ENCODE results near the gene TCEA3.

TCEA3 gene

DNA sequence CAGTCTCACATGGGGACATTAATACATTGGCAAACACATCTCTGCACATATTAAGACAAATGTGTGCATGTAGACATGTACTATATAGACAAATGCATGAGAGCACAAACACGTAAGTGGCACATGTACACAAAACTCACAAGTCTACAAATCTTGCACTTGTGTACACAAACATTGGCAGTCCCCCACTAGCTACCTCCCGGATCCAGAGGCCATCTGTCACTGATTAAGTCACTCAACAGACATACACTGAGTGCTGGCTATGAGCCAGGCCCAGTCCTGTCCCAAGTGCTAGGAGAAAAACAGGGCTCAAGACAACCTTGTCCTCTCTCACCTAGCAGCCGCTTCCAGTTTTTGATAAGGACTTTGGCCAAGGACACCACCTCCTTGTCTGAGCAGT lies 7.0 kb downstream of the TCEA3 start:
- peak; percentile 64 for DNase-seq

DNA sequence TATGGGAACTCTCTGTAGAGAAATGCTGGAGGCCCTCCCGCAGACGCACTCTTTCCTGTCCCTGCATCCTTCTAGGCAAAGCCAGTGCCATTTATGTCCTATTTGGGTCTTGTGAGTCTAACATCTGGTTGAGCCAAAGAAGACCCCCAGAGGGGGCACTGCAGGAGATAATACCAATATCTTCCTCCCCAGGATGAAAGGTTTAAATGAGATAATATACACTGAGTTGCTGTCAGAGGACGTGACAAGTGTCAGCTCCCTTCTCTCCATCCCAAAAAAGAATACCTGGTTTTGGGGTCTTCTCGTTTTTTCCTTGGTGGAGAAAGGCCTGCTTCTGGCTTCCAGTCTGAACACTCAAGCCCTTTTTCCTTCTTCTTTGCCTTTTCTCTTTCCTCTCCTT lies 7.6 kb downstream of the TCEA3 start:
- DNase-seq, result no peak

DNA sequence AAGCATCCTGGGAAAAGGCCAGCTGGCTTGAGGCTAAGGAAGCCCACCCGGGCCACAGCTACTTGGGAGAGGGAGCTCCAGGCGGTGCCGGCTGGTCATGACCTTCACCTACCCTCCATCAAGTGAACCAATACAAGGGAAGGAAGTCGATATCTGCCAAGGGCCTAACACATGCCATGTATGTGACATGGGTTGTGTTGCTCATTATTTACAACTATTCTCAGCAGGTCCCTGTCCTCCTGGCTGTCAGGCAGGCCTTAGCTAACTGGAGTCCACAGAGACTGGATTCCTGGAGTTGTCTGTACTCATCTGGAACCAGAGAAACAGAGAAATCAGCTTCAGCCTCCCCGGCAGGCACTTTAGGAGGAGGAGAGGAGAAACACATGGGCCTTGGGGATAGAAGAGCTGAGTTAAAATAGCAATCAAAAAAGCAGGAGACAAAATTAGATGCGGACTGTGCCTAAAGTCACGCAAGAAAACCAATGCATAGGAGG lies 15.7 kb downstream of the TCEA3 start:
- DNase-seq, result no peak

- DNase-seq, result no peak
Observed at GRCh38 chr1:23407016-23407630, 17.4 kb downstream of the TCEA3 start.

DNA sequence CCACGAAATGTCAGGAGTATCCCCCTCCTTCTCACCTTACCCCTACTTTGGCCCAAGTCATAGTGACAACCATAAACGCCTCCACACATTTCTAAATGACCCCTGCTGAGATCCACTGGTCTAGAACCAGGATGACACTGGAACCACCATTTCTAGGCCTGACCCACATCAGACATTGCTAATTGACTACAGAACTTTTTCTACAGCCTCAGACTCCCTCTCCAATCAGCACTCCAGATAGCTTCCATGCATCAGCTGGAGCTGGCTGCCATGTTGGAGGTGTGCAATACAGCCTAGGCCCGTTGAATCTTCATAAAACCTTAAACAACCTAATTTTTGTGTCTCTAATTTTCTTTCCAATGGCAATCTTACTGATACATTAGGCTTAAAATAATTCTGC lies 18.6 kb downstream of the TCEA3 start:
- DNase-seq, result no peak

- DNase-seq, result peak; percentile 99
Observed at GRCh38 chr1:23403735-23404486, 20.6 kb downstream of the TCEA3 start.

DNA sequence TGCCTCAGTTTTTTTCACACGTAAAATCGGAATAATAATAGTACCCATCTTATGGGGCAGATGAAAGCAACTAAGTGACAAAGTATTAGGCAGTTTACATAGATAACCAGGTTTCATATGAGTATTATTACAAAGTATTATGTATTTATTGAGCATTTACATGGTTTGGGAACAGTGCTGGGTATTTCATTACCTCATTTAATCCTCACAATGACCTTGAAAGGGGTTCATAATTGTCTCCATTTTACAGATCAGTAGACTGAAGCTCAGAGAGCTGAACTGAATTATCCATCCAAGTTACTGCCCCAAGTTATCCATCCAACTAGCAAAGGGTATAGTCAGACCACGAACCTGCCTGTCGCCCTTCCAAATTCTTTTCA lies 21.2 kb downstream of the TCEA3 start:
- no peak for DNase-seq

GRCh38 chr1:23403038-23403336 lies 21.6 kb downstream of the TCEA3 start:
- DNase-seq, result no peak

DNA sequence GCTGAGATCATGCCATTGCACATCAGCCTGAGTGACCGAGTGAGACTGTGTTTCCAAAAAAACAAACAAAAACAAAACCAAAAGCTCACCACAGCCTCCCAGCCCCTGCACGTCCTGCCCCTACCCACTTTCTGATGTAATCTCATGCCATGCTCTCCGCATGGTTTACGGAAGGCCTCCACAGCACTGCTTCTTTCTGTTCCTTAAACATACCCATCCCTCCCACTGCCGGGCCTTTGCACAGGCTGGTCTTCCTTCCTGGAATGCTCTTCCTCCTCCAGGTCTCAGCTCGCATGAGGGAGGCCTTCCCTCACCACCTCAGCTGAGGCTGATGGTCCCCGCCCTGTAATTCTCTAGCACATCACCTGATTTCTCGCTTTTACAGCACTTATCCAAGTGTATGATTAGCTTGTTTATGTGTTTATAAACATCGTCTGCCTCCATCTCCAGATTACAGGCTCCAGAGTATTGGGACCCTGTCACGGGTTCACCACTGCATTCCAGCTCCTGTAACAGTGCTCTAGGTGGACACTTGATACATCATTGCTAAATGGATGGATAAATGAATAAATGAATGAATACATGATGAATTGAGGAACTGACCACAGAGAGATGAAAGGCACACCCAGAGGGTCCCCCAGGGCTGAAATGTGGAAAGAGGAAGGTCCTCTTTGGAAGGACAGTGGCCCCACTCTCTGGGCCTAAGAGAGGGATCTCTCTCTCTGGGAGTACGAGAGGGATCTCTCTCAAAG lies 22.1 kb downstream of the TCEA3 start:
- no peak for DNase-seq

- no peak for DNase-seq
Observed at GRCh38 chr1:23401313-23401712, 23.2 kb downstream of the TCEA3 start.

- DNase-seq, result no peak
Observed at GRCh38 chr1:23400324-23401114, 24.0 kb downstream of the TCEA3 start.

DNA sequence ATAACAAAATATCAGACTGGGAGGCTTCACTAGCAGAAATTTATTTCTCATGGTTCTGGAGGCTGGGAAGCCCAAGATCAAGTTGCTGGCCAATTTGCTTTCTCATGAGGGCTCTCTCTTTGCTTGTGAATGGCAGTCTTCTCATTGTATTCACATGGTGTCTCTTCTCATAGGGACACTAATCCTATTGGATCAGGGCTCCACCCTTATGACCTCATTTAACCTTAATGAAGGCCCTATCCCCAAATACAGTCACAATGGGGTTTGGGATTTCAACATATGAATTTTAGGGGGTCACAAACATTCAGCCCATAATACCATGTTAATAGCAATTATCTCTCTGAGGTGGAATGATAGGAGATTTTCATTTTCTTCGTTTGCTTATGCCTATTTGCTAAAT lies 25.3 kb downstream of the TCEA3 start:
- no peak for DNase-seq

DNA sequence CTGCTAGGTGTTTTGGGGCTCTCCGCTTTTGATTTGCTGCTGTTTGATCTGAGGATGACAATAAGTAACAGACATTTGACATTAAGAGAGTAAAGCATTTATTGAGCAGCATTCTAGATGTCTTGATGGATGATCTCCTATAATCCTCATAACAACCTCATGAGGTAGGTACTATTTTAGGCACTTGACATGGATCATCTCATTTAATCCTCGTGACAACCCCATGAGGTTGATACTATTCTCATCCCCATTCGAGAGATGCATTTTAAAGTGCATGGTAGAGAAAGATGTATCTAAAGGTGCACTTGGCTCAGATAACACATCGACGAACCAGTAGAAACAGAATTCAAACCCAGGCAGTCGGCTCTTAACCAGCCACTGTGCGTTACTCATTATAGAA lies 26.6 kb downstream of the TCEA3 start:
- DNase-seq, result no peak

- no peak for DNase-seq
Observed at GRCh38 chr1:23396380-23396779, 28.2 kb downstream of the TCEA3 start.

DNA sequence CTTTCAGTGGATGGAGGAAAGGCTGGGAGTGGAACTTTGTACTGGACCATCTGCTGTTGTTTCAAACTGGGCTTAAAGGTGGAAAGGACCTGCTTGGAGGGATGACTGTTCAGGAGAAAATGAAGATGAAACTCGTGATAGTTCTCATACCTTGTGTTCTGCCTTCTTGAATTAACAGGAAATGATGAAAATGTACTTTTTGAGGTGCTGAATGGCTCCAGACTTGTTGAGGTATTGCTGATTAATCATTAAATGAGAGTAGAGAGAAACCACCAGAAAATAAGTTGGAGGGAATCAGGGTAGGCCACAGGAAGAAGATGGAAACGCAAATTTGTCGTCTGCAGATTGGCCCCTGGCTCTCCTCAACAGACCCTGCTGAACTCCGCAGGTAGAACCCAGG lies 28.7 kb downstream of the TCEA3 start:
- DNase-seq, result no peak

GRCh38 chr1:23395154-23395724 lies 29.3 kb downstream of the TCEA3 start:
- no peak for DNase-seq

DNA sequence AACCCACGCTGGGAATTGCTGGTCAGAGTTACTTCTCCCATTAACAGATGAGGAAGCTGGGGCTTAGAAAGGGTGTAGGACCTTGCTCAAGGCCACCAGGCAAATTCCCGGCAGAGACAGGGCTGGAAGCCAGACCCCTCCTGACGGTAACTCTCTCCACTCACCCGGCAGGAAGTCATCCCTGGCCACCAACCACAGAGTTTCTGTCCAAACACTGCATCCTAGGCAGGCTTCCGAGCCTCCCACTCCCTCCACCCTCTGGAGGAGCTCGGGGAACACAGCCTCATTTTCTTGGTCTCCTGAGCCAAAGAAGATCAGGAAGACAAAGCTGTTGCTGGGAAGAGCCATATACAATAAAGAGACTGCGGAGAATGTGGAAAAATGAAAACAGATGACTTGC lies 29.9 kb downstream of the TCEA3 start:
- no peak for DNase-seq

- no peak for DNase-seq
Observed at GRCh38 chr1:23394181-23394580, 30.4 kb downstream of the TCEA3 start.

- DNase-seq, result no peak
Observed at GRCh38 chr1:23393706-23394105, 30.8 kb downstream of the TCEA3 start.

GRCh38 chr1:23392125-23392855 lies 32.3 kb downstream of the TCEA3 start:
- DNase-seq, result no peak

DNA sequence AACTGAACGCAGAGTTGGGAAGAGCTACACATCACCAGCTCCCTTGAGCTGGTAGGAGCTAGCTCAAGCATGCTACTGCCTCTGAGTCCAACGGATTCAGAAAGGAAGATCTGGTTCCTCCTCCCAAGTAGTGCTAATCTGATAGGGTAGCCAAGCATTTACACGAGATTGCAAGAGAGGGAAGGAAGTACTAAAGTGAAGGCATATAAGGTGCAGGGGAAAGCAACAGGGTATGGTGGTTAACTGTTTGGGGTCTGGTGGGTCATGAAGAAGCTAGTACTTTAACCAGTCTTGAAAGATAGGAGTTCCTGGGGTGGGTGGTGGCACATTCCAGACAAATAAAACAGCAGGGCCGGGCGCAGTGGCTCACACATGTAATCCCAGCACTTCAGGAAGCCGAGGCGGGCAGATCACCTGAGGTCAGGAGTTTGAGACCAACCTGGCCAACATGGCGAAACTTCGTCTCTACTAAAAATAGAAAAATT lies 34.7 kb downstream of the TCEA3 start:
- no peak for DNase-seq

DNA sequence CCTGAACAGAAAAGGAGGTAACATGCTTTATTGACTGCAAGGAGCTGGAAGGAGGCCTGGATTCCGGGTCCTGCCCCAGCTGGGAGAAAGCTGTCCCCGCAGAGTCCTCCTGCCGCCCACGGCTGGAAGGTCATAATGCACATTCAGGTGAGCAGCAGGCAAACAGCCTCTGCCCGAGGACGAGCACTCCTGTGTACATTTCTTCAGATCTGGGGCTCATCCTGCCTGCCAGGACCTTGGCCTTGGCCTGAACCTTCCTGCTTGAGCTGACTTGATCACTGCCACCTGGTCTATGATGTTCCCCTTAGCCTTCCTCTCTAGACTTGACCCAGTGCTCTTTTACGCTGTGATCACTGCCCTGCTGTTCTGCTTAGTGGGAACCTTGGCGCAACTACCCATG lies 37.1 kb downstream of the TCEA3 start:
- no peak for DNase-seq

Data from DMS153 (cell line).